Midbrain (tissue), 1 donor: ENCODE data around the gene OSGEP.
"Not testable (repeated sequence)": the region's sequence is repeated elsewhere in the genome, so short reads cannot be mapped to it uniquely, and the experiment has no call there.

ENCODE experiments used
- DNase-seq: peaks from one replicate; lab custom pipeline; 2025; lab: John Stamatoyannopoulos, UW

OSGEP gene

GRCh38 chr14:20469890-20470602, 15.4 kb upstream of the OSGEP start:
- DNase-seq, result peak; percentile 19

- DNase-seq, result peak; percentile 85
Observed at GRCh38 chr14:20469242-20469889, 14.8 kb upstream of the OSGEP start, which contains the start of gene PNP. Gene PNP, plus strand, starts transcription at chr14:20469406. Its CDS starts 119 bp downstream, at chr14:20469525.

- no peak for DNase-seq
Observed at GRCh38 chr14:20468764-20469241, 14.2 kb upstream of the OSGEP start.

GRCh38 chr14:20461225-20462141, 6.9 kb upstream of the OSGEP start, which contains the start of gene PIP4P1:
Gene PIP4P1, minus strand, starts transcription at chr14:20461434. Its CDS starts 109 bp downstream, at chr14:20461325.
- peak; percentile 100 for DNase-seq

DNA sequence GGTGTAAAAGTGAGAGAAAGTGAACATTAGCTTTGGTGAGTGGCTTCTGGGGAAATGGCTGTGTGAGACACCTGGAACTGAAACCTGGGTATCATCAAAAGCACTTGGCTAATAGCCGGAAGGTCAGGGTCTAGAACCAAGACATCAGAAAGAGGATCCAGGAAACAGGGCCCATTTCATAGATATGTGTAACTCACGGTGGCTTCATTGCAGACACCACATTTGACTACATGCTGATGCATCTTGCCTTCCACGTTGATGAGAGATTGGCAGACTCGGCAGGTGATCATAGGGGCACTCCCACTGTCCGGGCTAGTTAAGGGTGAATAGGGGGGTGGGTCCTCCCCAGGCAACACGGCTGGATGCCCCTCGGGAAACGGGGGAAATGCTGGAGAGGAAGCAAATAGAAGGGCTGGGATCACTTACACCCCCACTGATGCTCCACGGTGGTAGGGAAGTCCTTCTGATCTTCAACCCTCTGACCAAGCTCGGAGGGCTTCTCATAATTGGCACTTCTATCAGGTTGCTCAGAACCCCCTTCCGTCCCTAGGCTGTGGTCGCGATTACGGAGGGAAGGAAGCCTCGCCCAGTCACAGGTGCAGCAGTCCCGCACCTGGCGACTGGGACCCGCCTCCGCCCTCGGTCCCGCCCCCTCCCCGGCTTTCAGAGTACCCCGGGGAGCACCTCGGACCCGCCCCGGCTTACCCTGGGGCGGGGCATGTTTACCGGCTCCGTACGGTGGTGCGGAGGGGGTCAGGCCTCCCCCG, 6.0 kb upstream of the OSGEP start:
- DNase-seq, result no peak

- no peak for DNase-seq
Observed at GRCh38 chr14:20458031-20458789, 3.6 kb upstream of the OSGEP start.

GRCh38 chr14:20456971-20457370, 2.4 kb upstream of the OSGEP start:
- no peak for DNase-seq

GRCh38 chr14:20455355-20456300, 1.0 kb upstream of the OSGEP start:
- DNase-seq, result no peak

- not testable (repeated sequence) for DNase-seq
Observed at GRCh38 chr14:20452831-20453230, 1.8 kb downstream of the OSGEP start.

DNA sequence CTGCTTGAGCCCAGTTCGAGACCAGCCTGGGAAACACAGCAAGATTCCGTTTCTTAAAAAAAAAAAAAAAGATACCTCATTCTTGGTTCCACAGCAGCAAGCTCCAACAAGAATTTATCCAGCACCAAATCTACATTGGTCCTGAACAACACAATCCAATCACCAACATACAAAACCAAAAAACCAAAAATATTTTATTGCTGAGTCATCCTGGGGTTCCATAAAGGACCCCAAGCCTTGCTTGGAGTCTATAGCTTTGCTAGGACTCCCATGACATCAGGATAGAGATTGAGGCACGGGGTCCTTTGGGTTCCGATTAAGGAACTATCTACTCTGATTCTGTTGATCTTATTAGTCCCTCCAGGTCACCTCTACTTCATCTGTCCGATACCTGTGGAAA, 7.7 kb downstream of the OSGEP start:
- no peak for DNase-seq

- not testable (repeated sequence) for DNase-seq
Observed at GRCh38 chr14:20443650-20444049, 11.0 kb downstream of the OSGEP start.

- DNase-seq, result no peak
Observed at GRCh38 chr14:20441461-20441860, 13.2 kb downstream of the OSGEP start.

DNA sequence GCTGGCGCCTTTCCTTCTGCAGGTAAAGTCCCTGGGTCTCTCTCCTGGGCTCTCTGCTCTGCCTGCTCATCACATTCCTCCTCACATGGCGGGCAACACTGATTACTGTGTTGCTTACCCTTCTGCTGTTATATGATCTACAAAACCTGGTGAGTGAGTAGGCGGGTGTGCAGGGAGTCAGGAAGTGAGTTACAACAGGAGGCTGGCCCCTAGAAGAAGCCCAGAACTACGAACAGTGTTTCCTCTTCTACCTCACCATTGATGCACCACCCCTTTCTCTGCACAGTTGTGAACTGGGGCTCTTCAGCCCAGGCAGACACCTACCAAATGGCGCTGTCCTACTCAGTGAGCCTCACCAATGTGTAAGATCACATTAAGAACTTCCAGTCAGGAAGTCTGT, 13.7 kb downstream of the OSGEP start:
- DNase-seq, result no peak

- DNase-seq, result no peak
Observed at GRCh38 chr14:20440465-20440864, 14.1 kb downstream of the OSGEP start.

GRCh38 chr14:20438664-20439063, 15.9 kb downstream of the OSGEP start:
- no peak for DNase-seq

DNA sequence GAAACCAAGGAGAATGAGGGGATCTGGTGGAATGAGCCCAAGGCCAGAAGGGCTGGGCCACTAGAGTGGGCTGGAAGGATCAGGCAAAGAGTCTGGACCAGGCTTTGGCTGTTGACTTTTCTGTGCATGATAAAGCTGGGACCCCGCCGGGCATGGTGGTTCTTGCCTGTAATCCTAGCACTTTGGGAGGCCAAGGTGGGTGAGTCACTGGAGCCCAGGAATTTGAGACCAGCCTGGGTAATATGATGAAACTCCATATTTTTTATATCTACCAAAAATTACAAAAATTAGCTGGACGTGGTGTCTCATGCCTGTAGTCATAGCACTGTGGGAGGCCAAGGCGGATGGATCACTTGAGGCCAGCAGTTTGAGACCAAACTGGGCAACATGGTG, 18.3 kb downstream of the OSGEP start:
- no peak for DNase-seq

DNA sequence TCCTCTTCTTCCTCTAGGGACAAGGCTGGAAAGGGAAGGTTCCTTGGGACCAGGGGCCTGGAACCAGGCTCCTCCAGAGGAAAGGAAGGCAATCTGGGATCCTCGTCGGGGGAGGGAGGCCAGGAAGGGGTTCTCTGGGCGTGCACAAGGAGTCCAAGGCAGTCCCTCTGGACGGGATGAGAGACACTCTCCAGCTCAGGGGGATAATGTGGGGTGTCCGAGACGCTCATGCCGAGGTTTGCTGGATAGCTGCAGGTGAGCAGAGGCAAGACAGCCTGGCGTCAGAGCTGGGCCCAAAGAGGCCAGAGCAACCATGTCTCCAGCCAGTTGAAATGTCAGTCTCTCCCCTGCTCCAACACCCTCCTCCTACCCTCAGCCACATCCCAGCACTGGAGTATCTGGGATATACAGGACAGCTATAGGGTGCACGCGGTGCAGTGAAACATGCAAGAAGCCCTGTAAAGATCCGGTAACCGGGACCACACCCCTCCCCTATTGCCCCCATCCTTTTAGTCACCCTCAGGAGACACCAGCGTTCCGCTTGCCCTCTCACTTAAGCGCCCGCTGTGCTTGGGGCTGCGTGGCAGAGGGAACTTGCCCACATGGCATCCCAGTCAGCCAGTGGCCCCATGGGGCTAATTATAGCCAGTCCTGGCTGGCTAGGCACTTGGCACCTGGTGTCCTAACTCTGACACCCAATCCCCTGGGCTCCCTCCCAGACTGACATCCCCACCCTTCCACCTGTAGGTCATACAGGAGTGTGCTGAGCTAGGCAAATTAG, 18.8 kb downstream of the OSGEP start, which contains the start of gene KLHL33:
Gene KLHL33 (minus strand): TSS at position 585 of the 781 bp plus-strand sequence. CDS start 355 bp downstream, at position 230.
- DNase-seq, result no peak
